DMS53 treated with DMSO at 0.1 percent for 48 hours (cell line): ENCODE measurements around the gene SLC2A13.
A peak's percentile ranks its signal among the peaks of the same experiment; 100 is the strongest.

Experiments
- DNase-seq: peaks from one replicate; lab custom pipeline; 2025; ENCODE audit not compliant: unreplicated experiment; lab: John Stamatoyannopoulos, UW

SLC2A13 gene

DNA sequence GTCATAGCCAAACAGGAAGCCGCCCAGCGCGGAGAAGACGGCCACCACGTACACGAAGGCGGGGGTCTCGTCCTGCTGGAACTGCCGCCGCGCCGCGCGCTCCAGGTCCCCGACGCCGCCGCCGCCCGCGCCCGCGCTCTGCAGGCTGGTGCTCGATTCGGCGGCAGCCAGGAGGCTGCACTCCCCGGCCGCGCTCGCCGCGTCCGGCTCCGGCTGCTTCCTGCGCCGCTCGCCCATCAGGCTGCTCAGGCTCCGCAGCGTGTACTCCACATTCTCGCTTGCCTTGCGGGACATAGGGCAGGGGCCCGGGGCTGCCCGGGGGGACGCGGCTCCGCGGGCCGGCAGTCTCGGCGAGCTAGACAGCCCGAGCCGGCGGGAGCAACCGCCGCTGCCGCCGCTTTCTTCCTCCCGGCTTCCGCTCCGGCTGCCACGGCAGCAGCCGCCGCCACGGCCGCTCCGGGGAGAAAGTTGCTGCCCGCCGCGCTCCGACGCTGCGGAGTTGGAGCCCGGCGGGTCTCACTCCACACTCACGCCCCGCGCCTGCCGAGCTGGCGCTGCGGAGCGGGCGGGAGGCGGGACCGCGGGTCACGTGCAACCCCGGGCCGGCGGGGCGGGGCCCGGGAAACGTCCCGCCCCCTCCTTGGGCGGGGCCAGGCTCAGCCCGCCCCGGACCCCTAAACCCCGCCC is at the start of gene SLC2A13:
Gene SLC2A13, minus strand, starts transcription at position 567 of the 687 bp plus-strand sequence. Its CDS starts 273 bp downstream, at position 294.
- DNase-seq, result peak; percentile 64

- no peak for DNase-seq
These were observed 48.5 kb upstream of the SLC2A13 start for GRCh38 chr12:40154381-40154780.

DNA sequence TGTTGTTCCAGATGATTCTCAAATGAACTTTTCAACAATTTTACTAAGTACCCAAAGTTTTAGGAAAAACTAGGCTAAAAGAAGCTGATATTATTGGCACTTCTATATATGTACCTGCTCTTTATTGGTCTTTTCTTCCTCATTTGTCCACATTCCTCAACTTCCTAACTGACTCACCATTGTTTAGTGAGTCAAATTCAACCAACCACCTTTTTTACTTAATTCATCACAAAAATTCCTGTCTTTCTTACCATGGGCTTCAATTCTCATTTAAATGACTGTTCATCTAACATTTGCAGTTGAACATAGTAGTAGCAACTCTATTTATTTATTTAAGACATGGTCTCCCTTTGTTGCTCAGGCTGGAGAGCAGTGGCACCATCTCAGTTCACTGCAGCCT is 47.6 kb upstream of the SLC2A13 start:
- DNase-seq, result no peak

- peak; percentile 69 for DNase-seq
These were observed 47.0 kb upstream of the SLC2A13 start for GRCh38 chr12:40152783-40153383.

DNA sequence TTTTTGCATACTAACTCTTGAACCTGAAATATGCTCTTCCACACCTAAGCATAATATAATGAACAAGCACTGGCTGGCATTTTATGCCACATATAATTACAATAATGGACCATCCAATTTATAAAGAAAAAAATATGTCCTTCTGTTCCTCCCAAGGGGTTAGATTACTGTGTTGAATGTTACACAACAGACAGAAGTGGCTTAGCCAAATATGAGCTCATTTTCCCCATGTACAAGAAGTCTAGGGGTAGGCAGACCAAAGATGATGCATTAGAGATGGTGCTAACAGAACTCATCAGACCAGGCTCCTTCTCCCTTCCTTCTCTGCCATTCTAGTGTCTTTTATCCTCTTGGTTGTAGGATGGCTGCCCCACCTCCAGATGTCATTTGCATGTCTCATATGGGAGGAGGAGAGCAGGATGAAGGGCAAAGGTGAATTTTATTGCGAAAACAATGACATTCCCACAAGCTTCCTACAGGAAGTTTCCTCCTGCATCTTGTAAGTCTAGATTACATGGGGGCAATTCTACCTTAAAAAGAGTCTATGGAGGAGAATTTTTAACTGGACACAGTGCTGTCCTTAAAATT is 43.9 kb upstream of the SLC2A13 start:
- no peak for DNase-seq

- no peak for DNase-seq
These were observed 41.2 kb upstream of the SLC2A13 start for GRCh38 chr12:40146800-40147797.

- no peak for DNase-seq
These were observed 40.0 kb upstream of the SLC2A13 start for GRCh38 chr12:40145896-40146295.

DNA sequence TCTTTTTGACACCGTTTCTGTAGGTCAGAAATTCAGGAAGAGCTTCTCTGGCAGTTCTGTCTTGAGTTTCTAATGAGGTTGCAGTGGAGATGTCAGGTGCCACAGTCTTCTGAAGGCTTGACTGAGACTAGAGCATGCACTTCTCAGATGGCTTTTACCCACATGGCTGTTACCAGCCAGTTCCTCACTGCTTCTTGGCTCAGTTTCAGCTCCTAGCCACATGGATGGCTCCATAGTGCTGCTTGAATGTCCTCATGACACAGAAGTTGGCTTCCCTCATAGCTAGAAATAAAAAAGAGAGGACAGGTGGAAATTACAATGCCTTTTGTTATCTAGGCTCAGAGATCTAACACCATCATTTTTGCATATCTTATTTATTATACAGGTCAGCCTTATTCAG is 38.1 kb upstream of the SLC2A13 start:
- no peak for DNase-seq

DNA sequence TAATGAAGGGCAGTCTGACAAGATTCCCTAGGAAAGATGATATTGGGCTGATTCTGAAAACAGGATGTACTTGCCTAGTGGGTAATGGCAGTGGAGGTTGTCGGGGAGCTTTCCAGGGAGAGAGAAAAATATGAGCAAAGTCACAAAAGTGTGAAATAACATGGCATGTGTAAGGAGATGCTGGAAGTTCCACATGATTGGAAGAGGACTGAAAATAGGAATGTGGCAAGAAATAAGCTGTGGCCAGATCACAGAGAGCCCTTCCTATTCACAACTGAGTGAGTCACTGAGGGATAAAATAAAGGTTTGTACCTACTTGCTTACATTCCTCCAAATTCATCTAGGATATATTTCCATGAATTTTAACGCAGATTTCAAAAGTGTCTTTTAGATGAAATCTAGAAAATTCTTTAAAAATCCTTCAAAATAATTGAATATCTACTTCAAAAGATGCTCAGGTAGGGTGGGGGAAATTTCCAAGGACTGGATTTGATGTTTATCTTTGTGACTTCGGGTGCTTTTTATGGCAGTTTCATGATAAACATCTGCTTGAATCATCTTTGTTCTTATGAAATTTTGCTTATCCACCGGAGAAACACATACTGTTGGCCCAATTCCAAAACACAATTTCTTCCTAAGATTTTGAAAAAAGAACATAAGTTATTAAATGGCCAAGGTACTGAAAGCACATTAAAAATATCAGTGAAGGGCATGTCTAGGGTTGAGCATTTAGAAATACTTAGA is 36.3 kb upstream of the SLC2A13 start:
- no peak for DNase-seq

GRCh38 chr12:40138526-40138925 is 32.6 kb upstream of the SLC2A13 start:
- no peak for DNase-seq

DNA sequence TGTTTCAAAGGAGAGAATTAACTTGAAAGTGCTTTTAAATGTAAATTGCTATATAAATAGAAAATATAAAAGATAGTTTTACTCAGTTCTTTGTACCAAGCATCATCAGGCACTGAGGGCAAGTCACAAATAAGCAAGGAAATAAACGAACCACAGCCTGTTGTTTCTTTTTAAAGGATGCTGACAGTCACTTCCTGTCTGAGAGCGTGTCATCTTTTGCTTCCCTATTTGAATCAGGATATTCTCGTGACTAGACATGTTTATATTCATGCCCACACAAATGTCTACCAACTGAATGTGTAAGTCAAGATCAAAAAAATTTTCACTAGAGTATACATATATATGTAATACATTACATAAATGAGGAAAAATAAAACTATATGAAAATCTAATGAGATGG is 31.4 kb upstream of the SLC2A13 start:
- DNase-seq, result no peak

GRCh38 chr12:40127408-40127807 is 21.5 kb upstream of the SLC2A13 start:
- no peak for DNase-seq

- no peak for DNase-seq
These were observed 17.6 kb upstream of the SLC2A13 start for GRCh38 chr12:40123496-40123895.

DNA sequence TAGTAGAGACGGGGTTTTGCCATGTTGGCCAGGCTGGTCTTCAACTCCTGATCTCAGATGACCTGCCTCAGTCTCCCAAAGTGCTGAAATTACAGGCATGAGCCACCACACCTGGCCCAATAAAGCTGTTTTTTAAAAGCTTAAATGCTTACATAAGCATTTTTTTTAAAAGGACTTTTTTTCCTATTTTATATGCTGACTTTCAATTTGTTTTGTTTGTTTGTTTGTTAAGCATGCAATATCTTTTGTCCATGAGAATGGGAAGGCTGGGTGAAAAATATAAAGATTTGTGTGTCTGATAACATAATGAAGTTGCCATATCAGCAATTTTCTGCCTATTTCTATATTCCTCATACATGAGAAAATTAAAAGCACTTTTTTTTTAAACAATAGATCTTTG is 17.0 kb upstream of the SLC2A13 start:
- DNase-seq, result no peak

DNA sequence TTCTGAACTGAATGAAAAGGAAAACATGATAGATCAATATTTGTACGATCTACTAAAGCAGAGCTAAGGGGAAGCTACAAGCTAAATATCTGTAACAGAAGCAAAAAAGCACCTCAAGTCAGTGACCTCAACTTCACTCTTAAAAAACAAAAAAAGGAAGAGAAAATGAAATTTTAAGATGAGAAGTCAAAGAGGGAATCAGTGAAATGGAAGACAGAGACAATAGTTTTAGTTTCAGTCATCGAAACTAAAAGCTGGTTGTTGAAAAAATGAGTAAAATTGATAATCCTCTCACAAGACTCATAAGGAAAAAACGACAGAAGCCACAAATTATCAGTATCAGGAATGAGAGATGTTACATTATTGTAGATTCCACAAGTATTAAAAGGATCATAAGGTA is 11.9 kb upstream of the SLC2A13 start:
- no peak for DNase-seq

GRCh38 chr12:40110586-40110985 is 4.7 kb upstream of the SLC2A13 start:
- no peak for DNase-seq

DNA sequence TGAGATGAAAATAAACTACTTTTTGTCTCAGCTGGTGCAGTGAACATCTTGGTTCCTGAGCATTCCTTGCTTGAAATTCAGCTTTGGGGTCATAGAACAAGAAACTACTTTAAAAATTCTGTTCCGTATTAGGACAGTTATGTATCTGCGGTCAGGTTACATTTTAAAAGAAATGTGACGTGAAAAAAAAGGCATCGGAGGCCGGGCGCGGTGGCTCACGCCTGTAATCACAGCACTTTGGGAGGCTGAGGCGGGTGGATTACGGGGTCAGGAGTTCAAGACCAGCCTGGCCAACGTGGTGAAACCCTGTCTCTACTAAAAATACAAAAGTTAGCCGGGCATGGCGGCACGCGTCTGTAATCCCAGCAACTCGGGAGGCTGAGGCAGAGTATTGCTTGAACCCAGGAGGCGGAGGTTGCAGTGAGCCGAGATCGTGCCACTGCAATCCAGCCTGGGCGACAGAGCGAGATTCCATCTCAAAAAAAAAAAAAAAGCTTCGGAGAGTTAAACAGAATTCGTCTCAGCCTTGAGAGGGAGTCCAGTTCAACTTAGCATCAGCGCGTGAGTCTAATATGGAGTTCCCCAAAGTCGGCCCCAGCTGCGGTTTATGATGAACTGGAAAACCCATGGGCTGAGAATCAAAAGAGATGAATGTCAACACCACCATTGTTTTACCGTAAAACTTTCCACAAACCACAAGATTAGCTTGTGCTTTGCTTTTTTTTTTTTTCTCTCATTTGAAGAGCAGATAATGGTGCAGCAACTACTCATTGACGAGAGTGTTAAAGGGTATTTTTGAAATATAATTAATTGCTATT is 2.1 kb upstream of the SLC2A13 start:
- DNase-seq, result no peak

DNA sequence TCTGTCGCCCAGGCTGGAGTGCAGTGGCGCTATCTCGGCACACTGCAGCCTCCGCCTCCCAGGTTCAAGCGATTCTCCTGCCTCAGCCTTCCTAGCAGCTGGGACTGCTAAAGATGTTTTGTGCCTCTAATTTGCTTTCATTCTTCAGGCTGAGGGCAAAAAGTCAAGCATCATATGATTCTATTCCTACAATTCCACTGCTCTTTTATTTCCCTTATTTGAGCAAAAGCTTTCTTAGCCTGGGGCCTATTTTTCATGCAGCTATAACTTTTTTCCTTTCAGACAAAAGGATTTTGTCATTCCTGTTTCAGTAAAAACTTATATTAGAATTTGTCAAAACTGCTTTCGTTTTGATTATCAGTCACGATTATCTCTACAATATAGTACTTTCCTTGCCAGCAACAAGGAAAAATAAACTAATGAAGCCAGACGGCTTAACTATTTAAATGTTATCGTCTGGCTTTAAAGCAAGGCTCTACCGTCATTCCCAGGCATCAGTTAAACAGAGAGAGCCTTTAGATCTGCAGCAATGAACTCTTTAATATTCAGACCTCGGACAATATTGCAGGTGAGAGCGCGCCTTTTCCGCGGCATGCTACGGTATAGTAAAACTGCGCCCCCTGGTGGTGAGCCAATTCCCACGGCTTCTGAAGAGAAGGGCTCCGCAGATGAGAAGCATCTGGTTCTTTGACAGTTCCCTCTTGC is 1.4 kb upstream of the SLC2A13 start:
- peak; percentile 98 for DNase-seq

DNA sequence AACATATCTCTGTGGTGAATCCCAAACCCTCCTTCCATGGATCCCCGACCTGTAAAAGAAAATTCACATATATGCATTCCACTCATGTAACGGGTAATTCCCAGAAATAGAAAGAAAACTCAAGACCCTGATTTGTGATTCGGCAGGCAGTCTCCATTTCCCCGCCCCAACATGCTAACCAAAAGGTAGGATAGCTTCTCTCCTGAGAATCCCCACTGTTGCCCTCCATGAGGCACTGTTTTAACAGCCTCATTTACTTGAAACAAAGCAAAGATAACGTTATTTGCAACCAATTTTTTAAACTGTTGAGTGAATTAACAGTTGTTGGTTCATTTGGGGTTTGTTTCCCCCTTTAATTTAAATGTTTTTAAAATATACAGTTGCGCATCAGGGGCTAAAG is 774 bp upstream of the SLC2A13 start:
- DNase-seq, result peak; percentile 54
